Naive thymus-derived CD4-positive, alpha-beta T cell (primary cell): ENCODE data around the gene HJV. TPM values are rescaled to one million over a fixed set of nuclear protein-coding genes. Genes with fewer than 3 reads are reported as not detected.

Source experiments
- ATAC-seq: fragments of 150-1000 bp; cut with Tn5 transposase; 2 replicates; pipeline ENCODE4 v1.10.0; 2021; ENCODE audit warnings: mild to moderate bottlenecking, moderate library complexity
- CTCF ChIA-PET: fragments of 350-600 bp; sonication (Branson Sonifier 250); formaldehyde crosslinking; loops from one replicate; lab custom pipeline; 2021; ENCODE audit warnings: antibody characterized with exemption; lab: Charles Lee
- POLR2A ChIA-PET: fragments of 350-600 bp; sonication (Branson Sonifier 250); formaldehyde crosslinking; loops from one replicate; lab custom pipeline; 2021; ENCODE audit warnings: antibody characterized with exemption, inconsistent platforms; lab: Charles Lee
- DNase-seq, 9 donors: peaks; one replicate each; pipeline versions ENCODE4 v3.0.0 to v3.0.0-alpha.2; 2020 to 2022; ENCODE audit warnings: mixed read lengths in 1 of 9
- H3K27ac ChIP-seq: one replicate; pipeline ENCODE4 v1.7.0; 2013; ENCODE audit warnings: mild to moderate bottlenecking, low read depth, low read length, moderate library complexity
- H3K27me3 ChIP-seq, 2 donors: one replicate each; pipeline ENCODE4 v1.7.0; 2013; ENCODE audit warnings: low read length in 2 of 2, mild to moderate bottlenecking in 2 of 2, moderate library complexity in 2 of 2; ENCODE audit not compliant: control insufficient read depth in 2 of 2, insufficient read depth in 2 of 2
- H3K36me3 ChIP-seq, 3 experiments: 1 replicate in 2 of 3; 2 replicates in 1 of 3; pipeline ENCODE4 v1.7.0; 2013; ENCODE audit warnings: low read length in 3 of 3, mild to moderate bottlenecking in 3 of 3, moderate library complexity in 1 of 3; ENCODE audit not compliant: insufficient read depth in 3 of 3, control insufficient read depth in 2 of 3
- H3K4me1 ChIP-seq, 2 donors: one replicate each; pipeline ENCODE4 v1.7.0; 2013; ENCODE audit warnings: low read length in 2 of 2, mild to moderate bottlenecking in 2 of 2, moderate library complexity in 1 of 2; ENCODE audit not compliant: control insufficient read depth in 2 of 2, insufficient read depth in 2 of 2
- H3K4me3 ChIP-seq: 2 replicates; pipeline ENCODE4 v1.7.0; 2013; ENCODE audit warnings: mild to moderate bottlenecking, low read length
- H3K9me3 ChIP-seq, 3 experiments: 1 replicate in 2 of 3; 2 replicates in 1 of 3; pipeline ENCODE4 v1.7.0; 2013; ENCODE audit warnings: low read length in 3 of 3; ENCODE audit not compliant: control insufficient read depth in 2 of 3
- H3K27ac Mint-ChIP-seq, 9 donors: one replicate each; pipeline ENCODE4 v1.8.0; 2020 to 2022; ENCODE audit warnings: mixed read lengths in 9 of 9, mild to moderate bottlenecking in 8 of 9, moderate library complexity in 5 of 9, inconsistent platforms in 2 of 9
- H3K27me3 Mint-ChIP-seq, 5 donors: one replicate each; pipeline ENCODE4 v1.8.0; 2021 to 2022; ENCODE audit warnings: mixed read lengths in 5 of 5, mild to moderate bottlenecking in 1 of 5
- H3K36me3 Mint-ChIP-seq, 5 donors: one replicate each; pipeline ENCODE4 v1.8.0; 2020 to 2022; ENCODE audit warnings: mixed read lengths in 5 of 5, mild to moderate bottlenecking in 3 of 5, inconsistent platforms in 1 of 5
- H3K4me1 Mint-ChIP-seq, 7 donors: one replicate each; pipeline ENCODE4 v1.8.0; 2020 to 2022; ENCODE audit warnings: mixed read lengths in 7 of 7, mild to moderate bottlenecking in 3 of 7, inconsistent platforms in 1 of 7
- H3K4me3 Mint-ChIP-seq, 10 donors: one replicate each; pipeline ENCODE4 v1.8.0; 2020 to 2022; ENCODE audit warnings: mild to moderate bottlenecking in 10 of 10, mixed read lengths in 10 of 10, moderate library complexity in 6 of 10, inconsistent platforms in 2 of 10
- H3K9me3 Mint-ChIP-seq, 11 donors: one replicate each; pipeline ENCODE4 v1.8.0; 2020 to 2022; ENCODE audit warnings: mixed read lengths in 11 of 11, mild to moderate bottlenecking in 4 of 11, inconsistent platforms in 1 of 11, moderate library complexity in 1 of 11
- intact Hi-C, 2 donors: fragments of 100-400 bp; cut with micrococcal nuclease; formaldehyde crosslinking; loops; one replicate each; pipeline ENCODE4 v1.15.1; 2023
- polyA plus RNA-seq, 2 donors: library from polyadenylated mRNA; unstranded; fragments of 300-500 nt; fragmentation: Illumina TruSeq; gene quantifications; one replicate each; pipeline ENCODE4 v1.2.3, GENCODE V29; 2021
- total RNA-seq, 6 experiments: library from RNA in 5 of 6; stranded (reverse) in 5 of 6; gene quantifications; 1 replicate in 5 of 6; 2 replicates in 1 of 6; pipeline ENCODE4 v1.2.3 and lab custom pipeline; 2021 to 2026

Gene HJV
- total and polyA plus RNA-seq, 7 experiments from 2014 or later = not detected

DNA sequence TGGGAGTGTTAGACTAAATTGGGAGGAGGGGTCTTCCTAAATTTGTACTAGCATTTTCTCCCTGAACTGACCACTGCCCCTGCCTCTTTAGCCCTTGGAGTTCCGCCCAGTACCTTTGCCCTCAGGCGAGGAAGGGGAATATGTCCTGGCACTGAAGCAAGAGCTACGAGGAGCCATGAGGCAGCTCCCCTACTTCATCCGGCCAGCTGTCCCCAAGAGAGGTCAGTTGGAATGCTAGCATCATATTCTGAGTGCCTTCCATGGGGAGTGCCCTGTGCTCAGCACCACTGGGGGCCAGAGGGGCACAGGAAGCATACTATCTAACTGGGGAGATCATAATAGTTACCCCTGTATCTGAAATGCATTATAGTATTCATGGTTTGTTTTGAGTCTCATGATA lies 46.3 kb downstream of the HJV start:
- peaks cover 0 to 6% (median 0%) of the 10 kb centered on the region in 3 experiments for H3K36me3 ChIP-seq
- Mint-ChIP-seq H3K27me3 (no peaks in the 10 kb centered on the region), H3K4me3 (no peak overlapping the region), H3K36me3 (peaks cover 0 to 6% (median 5%) of the 10 kb centered on the region in 5 donors), H3K4me1 (peaks cover 1 to 36% (median 28%) of the 10 kb centered on the region in 7 donors), H3K27ac (peak overlapping the region in 7 of 9 donors; percentile 5 to 70 (median 61)), H3K9me3 (no peaks in the 10 kb centered on the region)
- peaks cover 30 to 31% of the 10 kb centered on the region in 2 donors for H3K4me1 ChIP-seq
- ChIA-PET CTCF (no interaction called here), POLR2A (interaction anchor here (1.1 to 24.3 kb wide), 2 partner anchors 11 to 29 kb away, joined by 3 to 1779 read pairs; partner anchors contain the start of genes ANKRD34A, HJV and TXNIP)
- no peaks in the 10 kb centered on the region for H3K9me3 ChIP-seq
- no peak for DNase-seq
- no peaks in the 10 kb centered on the region for H3K27me3 ChIP-seq
- H3K27ac ChIP-seq = no peak overlapping the region
- no peak for ATAC-seq
- H3K4me3 ChIP-seq = no peak overlapping the region
- intact Hi-C loops = loop anchor here in 1 of 2 donors (5.0 kb wide), 1 partner anchor 58 kb away; the partner anchor contains the start of gene PEX11B

- CTCF ChIA-PET = no interaction called here
- Histone ChIP-seq H3K36me3 (peaks cover 0 to 6% (median 0%) of the 10 kb centered on the region in 3 experiments), H3K27ac (no peak overlapping the region), H3K4me1 (peaks cover 26 to 29% of the 10 kb centered on the region in 2 donors), H3K27me3 (no peaks in the 10 kb centered on the region), H3K4me3 (no peak overlapping the region), H3K9me3 (no peaks in the 10 kb centered on the region)
- Mint-ChIP-seq H3K4me3 (no peak overlapping the region), H3K36me3 (peaks cover 2 to 8% (median 6%) of the 10 kb centered on the region in 5 donors), H3K4me1 (peaks cover 5 to 41% (median 31%) of the 10 kb centered on the region in 7 donors), H3K9me3 (no peaks in the 10 kb centered on the region), H3K27me3 (no peaks in the 10 kb centered on the region), H3K27ac (peak overlapping the region in 6 of 9 donors; percentile 49 to 85 (median 70))
- POLR2A ChIA-PET = interaction anchor here (1.1 to 24.3 kb wide), 2 partner anchors 11 to 30 kb away, joined by 3 to 1779 read pairs; partner anchors contain the start of genes ANKRD34A, HJV and TXNIP
- intact Hi-C loops = loop anchor here in 1 of 2 donors (5.0 kb wide), 1 partner anchor 57 kb away; the partner anchor contains the start of gene PEX11B
- DNase-seq (no peak), ATAC-seq (no peak)
Observed at GRCh38 chr1:145974721-145975120, 46.8 kb downstream of the HJV start.

DNA sequence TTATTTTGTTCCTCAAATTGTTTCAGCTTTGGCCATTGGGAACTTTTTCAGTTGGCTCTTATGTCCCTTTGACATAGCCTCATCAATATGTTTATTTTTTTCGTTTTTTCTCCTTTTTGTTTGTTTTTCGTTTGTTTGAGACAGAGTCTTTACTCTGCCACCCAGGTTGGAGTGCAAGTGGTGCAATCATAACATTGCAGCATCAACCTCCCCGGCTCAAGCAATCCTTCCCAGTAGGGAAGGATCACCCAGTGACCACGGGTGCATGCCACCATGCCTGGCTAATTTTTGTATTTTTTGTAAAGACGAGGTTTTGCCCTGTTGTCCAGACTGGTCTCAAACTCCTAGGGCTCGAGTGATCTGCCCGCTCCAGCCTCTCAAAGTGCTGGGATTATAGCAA lies 49.0 kb downstream of the HJV start:
- peaks cover 0 to 6% (median 0%) of the 10 kb centered on the region in 3 experiments for H3K36me3 ChIP-seq
- no peaks in the 10 kb centered on the region for H3K27me3 ChIP-seq
- H3K4me3 ChIP-seq = no peak overlapping the region
- no peaks in the 10 kb centered on the region for H3K27me3 Mint-ChIP-seq
- CTCF ChIA-PET = interaction anchor here (0.7 to 1.6 kb wide), 3 partner anchors 9 to 126 kb away, joined by 3 to 8 read pairs (median 4); partner anchors contain the start of genes ANKRD34A and POLR3GL
- POLR2A ChIA-PET = interaction anchor here (0.5 to 2.0 kb wide), 8 partner anchors 8 to 1074 kb away, joined by 3 to 15 read pairs (median 4); partner anchors contain the start of genes ANKRD34A, POLR3GL and TXNIP
- H3K4me1 Mint-ChIP-seq = peaks cover 15 to 56% (median 43%) of the 10 kb centered on the region in 7 donors
- DNase-seq = no peak
- peak overlapping the region in 1 of 10 donors; percentile 34 for H3K4me3 Mint-ChIP-seq
- H3K9me3 Mint-ChIP-seq = peaks cover 0 to 3% (median under 1%) of the 10 kb centered on the region in 11 donors
- H3K27ac Mint-ChIP-seq = peak overlapping the region in 3 of 9 donors; percentile 26 to 67 (median 55)
- intact Hi-C loops = no loop called here
- H3K27ac ChIP-seq = no peak overlapping the region
- peaks cover 5 to 7% of the 10 kb centered on the region in 2 donors for H3K4me1 ChIP-seq
- peaks cover 4 to 12% (median 10%) of the 10 kb centered on the region in 5 donors for H3K36me3 Mint-ChIP-seq
- H3K9me3 ChIP-seq = no peaks in the 10 kb centered on the region
- ATAC-seq = no peak

Other genes with a start within 250 kb of the HJV start
- gene RNF115, start 197.6 kb downstream of the HJV start, total RNA-seq = 10 to 100 TPM; 11.4 to 17.3 (median 15.6) TPM
- 1 to 10 TPM; 3.7 to 4.5 TPM for gene RNF115, start 197.6 kb downstream of the HJV start, polyA plus RNA-seq
- 10 to 100 TPM; 22.0 to 44.4 (median 32.5) TPM for gene POLR3C, start 197.5 kb downstream of the HJV start, total RNA-seq
- 10 to 100 TPM; 45.7 to 48.9 TPM for gene POLR3C, start 197.5 kb downstream of the HJV start, polyA plus RNA-seq
- gene NUDT17, start 176.1 kb downstream of the HJV start, total RNA-seq = 1 to 10 TPM; 2.9 to 6.7 (median 3.4) TPM
- 1 to 10 TPM; 5.7 to 7.6 TPM for gene NUDT17, start 176.1 kb downstream of the HJV start, polyA plus RNA-seq
- gene PIAS3, start 162.7 kb downstream of the HJV start, total RNA-seq = 10 to 100 TPM; 21.4 to 28.3 (median 23.0) TPM
- 10 to 100 TPM in 1 of 2 donors, 1 to 10 TPM in 1; 6.7 to 15.2 TPM for gene PIAS3, start 162.7 kb downstream of the HJV start, polyA plus RNA-seq
- gene ANKRD35, start 135.9 kb downstream of the HJV start, total RNA-seq = under 1 TPM in 2 of 5 experiments, not detected in 3; 0.15 to 0.58 TPM
- gene ANKRD35, start 135.9 kb downstream of the HJV start, polyA plus RNA-seq = under 1 TPM; 0.12 to 0.14 TPM
- 1 to 10 TPM; 1.2 to 4.8 (median 2.6) TPM for gene ITGA10, start 111.7 kb downstream of the HJV start, total RNA-seq
- gene ITGA10, start 111.7 kb downstream of the HJV start, polyA plus RNA-seq = under 1 TPM in 1 of 2 donors, not detected in 1; 0.20 TPM
- gene PEX11B, start 103.0 kb downstream of the HJV start, total RNA-seq = 10 to 100 TPM; 16.4 to 40.4 (median 37.7) TPM
- gene PEX11B, start 103.0 kb downstream of the HJV start, polyA plus RNA-seq = 10 to 100 TPM; 39.9 to 57.1 TPM
- gene RBM8A, start 94.3 kb downstream of the HJV start, total RNA-seq = 100 to 1,000 TPM; 115 to 182 (median 120) TPM
- gene RBM8A, start 94.3 kb downstream of the HJV start, polyA plus RNA-seq = 100 to 1,000 TPM; 152 to 156 TPM
- 10 to 100 TPM; 31.6 to 59.2 (median 47.6) TPM for gene LIX1L, start 63.7 kb downstream of the HJV start, total RNA-seq
- 10 to 100 TPM; 29.3 to 32.1 TPM for gene LIX1L, start 63.7 kb downstream of the HJV start, polyA plus RNA-seq
- gene ANKRD34A, start 57.2 kb downstream of the HJV start, total RNA-seq = 1 to 10 TPM in 3 of 5 experiments, under 1 TPM in 2; 0.54 to 1.5 (median 1.2) TPM
- gene ANKRD34A, start 57.2 kb downstream of the HJV start, polyA plus RNA-seq = under 1 TPM; 0.11 to 0.22 TPM
- gene POLR3GL, start 57.0 kb downstream of the HJV start, total RNA-seq = 10 to 100 TPM; 20.7 to 37.5 (median 25.5) TPM
- 100 to 1,000 TPM in 1 of 2 donors, 10 to 100 TPM in 1; 99.6 to 113 TPM for gene POLR3GL, start 57.0 kb downstream of the HJV start, polyA plus RNA-seq
- gene TXNIP, start 25.2 kb downstream of the HJV start, total RNA-seq = 1,000 to 10,000 TPM in 1 of 5 experiments, 100 to 1,000 TPM in 4; 498 to 1,101 (median 659) TPM
- 1,000 to 10,000 TPM; 3,808 to 5,430 TPM for gene TXNIP, start 25.2 kb downstream of the HJV start, polyA plus RNA-seq
- gene NBPF10, start 123.1 kb upstream of the HJV start, total RNA-seq = 1 to 10 TPM; 2.9 to 8.6 (median 4.3) TPM
- under 1 TPM; 0.08 to 0.22 TPM for gene NBPF10, start 123.1 kb upstream of the HJV start, polyA plus RNA-seq
- gene NOTCH2NLA, start 207.3 kb upstream of the HJV start, total RNA-seq = 10 to 100 TPM; 44.9 to 97.5 (median 82.2) TPM
- 10 to 100 TPM; 15.7 to 18.3 TPM for gene NOTCH2NLA, start 207.3 kb upstream of the HJV start, polyA plus RNA-seq